Retinal pigment epithelial cell (primary cell): Measurements from ENCODE around the gene GRID1.

Source experiments
- DNase-seq: peaks from one replicate; pipeline ENCODE4 v3.0.0-alpha.2; 2010; ENCODE audit warnings: low read depth
- H3K4me3 ChIP-seq: 2 replicates; pipeline ENCODE4 v1.5.1; 2011; ENCODE audit warnings: mild to moderate bottlenecking, low read length, control low read depth, moderate library complexity
- TF ChIP-seq, protein P1 (sequence below): conservative IDR thresholded peaks from 2 replicates; pipeline ENCODE4 v1.5.1; 2011; ENCODE audit warnings: low read depth, low read length, control low read depth, inconsistent platforms

Gene GRID1

DNA sequence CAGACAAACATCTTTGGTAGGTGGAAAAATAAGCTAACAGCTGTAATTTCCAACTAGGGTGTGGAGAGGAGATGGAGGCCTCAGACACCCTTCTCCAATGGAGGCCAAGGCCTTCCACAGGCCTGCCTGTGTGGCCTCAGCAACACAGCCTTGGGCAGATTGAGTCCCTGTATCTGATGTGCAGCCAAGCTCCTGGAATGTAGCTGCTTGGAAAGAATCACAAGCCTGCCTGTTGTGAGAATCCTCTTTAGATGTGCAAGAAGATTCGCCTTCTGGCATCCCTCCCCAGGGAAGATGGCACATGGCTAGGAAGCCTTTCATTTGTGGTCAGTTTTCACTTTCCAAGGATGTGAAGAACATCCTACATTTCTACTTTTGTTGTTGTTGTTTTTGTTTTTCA is 684.0 kb downstream of the GRID1 start:
- TF ChIP-seq, protein P1, sequence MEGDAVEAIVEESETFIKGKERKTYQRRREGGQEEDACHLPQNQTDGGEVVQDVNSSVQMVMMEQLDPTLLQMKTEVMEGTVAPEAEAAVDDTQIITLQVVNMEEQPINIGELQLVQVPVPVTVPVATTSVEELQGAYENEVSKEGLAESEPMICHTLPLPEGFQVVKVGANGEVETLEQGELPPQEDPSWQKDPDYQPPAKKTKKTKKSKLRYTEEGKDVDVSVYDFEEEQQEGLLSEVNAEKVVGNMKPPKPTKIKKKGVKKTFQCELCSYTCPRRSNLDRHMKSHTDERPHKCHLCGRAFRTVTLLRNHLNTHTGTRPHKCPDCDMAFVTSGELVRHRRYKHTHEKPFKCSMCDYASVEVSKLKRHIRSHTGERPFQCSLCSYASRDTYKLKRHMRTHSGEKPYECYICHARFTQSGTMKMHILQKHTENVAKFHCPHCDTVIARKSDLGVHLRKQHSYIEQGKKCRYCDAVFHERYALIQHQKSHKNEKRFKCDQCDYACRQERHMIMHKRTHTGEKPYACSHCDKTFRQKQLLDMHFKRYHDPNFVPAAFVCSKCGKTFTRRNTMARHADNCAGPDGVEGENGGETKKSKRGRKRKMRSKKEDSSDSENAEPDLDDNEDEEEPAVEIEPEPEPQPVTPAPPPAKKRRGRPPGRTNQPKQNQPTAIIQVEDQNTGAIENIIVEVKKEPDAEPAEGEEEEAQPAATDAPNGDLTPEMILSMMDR = no peak
- H3K4me3 ChIP-seq = no peak overlapping the region
- DNase-seq = no peak

DNA sequence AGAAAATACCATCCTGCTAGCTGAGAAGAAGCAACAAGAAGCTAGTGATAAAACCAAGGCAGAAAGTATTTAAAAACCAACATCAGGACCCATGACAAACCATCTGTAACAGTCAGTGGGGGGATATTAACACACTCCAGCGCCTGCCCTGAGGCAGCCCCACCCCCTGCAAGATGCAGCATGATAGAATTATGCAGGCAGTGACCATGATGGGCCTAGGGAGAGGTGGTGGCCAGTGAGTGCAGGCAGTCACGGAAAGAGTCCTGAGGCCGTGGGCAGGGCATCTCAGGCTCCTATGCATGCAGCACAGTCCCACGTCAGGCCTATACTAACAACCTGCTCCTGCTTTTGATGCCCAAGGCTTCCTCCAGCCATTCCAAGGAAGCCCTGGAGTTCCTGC is 686.9 kb downstream of the GRID1 start:
- H3K4me3 ChIP-seq = no peak overlapping the region
- TF ChIP-seq, protein P1 = no peak
- DNase-seq = no peak

DNA sequence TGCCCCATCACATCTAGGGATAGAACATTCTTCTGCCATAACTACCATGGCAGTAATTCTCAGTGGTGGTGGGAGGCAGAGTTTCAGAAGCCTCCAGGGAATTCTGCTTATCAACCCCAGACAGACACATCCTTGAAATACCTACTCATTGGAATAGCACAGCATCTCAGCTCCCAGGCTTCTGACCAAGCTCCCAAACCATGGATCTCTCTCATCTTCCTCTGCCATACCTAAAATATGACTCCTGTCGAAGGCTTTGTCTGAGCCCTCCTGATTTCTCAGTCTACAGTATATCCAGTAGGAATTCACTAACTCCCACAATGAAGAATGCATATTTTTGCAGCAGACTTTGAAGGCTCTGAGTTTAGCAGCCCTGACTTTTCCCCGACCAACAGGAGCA is 687.5 kb downstream of the GRID1 start:
- no peak overlapping the region for H3K4me3 ChIP-seq
- TF ChIP-seq, protein P1 = no peak
- DNase-seq = no peak

GRCh38 chr10:85674851-85675250 is 691.7 kb downstream of the GRID1 start:
- TF ChIP-seq, protein P1 = no peak
- no peak for DNase-seq
- H3K4me3 ChIP-seq = no peak overlapping the region

DNA sequence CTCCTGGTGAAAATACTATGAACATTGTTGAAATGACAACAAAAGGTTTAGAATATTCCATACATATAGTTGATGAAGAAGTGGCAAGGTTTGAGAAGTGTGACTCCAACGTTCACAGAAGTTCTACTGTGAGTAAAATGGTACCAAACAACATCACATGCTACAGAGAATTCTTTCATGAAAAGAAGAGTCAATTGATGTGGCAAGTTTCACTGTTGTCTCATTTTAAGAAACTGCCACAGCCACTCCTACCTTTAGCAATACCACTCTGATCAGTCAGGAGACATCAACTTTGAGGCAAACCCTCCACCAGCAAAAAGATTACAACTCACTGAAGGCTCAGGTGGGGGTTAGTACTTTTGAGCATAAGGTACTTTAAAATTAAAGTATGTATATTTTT is 693.3 kb downstream of the GRID1 start:
- DNase-seq = no peak
- TF ChIP-seq, protein P1 = no peak
- H3K4me3 ChIP-seq = no peak overlapping the region

DNA sequence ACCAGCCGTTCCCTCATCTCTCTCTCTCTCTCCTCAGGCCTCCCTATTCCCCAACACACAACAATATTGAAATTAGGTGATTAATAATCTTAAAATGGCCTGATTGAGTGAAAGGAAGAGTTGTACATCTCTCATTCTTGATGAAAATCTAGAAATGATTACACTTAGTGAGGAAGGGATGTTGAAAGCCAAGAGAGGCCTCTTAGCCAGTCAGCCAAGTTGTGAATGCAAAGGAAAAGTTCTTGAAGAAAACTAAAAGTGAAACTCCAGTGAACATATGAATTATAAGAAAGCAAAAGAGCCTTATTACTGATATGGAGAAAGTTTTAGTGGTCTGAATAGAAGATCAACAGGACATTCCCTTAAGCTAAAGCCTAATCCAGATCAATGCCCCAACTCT is 695.1 kb downstream of the GRID1 start:
- DNase-seq = no peak
- TF ChIP-seq, protein P1 = no peak
- no peak overlapping the region for H3K4me3 ChIP-seq

DNA sequence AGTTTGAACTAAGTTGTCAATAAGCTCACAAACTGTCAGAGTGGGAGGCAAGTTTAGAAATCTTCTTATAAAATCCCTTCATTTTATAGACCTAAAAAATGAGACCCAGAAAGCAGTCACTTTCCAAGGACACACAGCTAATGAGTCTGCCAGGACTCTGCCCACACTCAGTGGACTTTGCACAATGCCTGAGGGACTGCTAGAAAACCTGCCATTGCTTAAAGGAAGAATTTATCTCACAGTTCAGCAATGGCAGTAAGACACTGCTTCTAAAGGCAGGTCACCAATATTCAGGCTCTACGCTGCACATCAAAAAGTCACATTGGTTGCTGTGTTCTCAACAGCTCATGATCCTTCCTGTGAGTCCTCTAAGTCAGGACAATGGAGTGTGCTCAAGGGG is 698.1 kb downstream of the GRID1 start:
- TF ChIP-seq, protein P1 = no peak
- no peak for DNase-seq
- no peak overlapping the region for H3K4me3 ChIP-seq
